ENCODE measurements around the gene ID1. TPM values are rescaled to one million over a fixed set of nuclear protein-coding genes. Genes with fewer than 3 reads are reported as not detected.
"Not testable (repeated sequence)": the region's sequence is repeated elsewhere in the genome, so short reads cannot be mapped to it uniquely, and the experiment has no call there.

Gene ID1
- total RNA-seq, 1 donor from 2014 or later, result 91.5 TPM

- no peak for TF ChIP-seq CTCF (IDR thresholded peaks at IDR 0.05; ENCODE audit: borderline replicate concordance)
- no peak overlapping the region for H3K27ac ChIP-seq (replicated peaks)
- H3K36me3 ChIP-seq, result no peaks in the 10 kb centered on the region
- intact Hi-C loops (cut with micrococcal nuclease), result no loop called here
- peaks cover 17% of the 10 kb centered on the region for H3K4me1 ChIP-seq
- H3K27me3 ChIP-seq (ENCODE audit: low read depth), result no peaks in the 10 kb centered on the region
- peaks cover 3% of the 10 kb centered on the region for H3K9me3 ChIP-seq (replicated peaks)
- DNase-seq, result no peak
- H3K4me3 ChIP-seq, result no peak overlapping the region
Measured at GRCh38 chr20:31577194-31577593, 27.9 kb upstream of the ID1 start.

- Histone ChIP-seq H3K4me3 (no peak overlapping the region), H3K27ac (replicated peaks) (no peak overlapping the region), H3K27me3 (ENCODE audit: low read depth) (no peaks in the 10 kb centered on the region), H3K36me3 (no peaks in the 10 kb centered on the region), H3K4me1 (peaks cover 8% of the 10 kb centered on the region), H3K9me3 (replicated peaks) (peaks cover 3% of the 10 kb centered on the region)
- TF ChIP-seq CTCF (IDR thresholded peaks at IDR 0.05; ENCODE audit: borderline replicate concordance), result no peak
- intact Hi-C loops (cut with micrococcal nuclease), result no loop called here
- DNase-seq, result no peak
Measured at GRCh38 chr20:31578448-31579138, 26.5 kb upstream of the ID1 start.

GRCh38 chr20:31579245-31579644, 25.8 kb upstream of the ID1 start:
- H3K36me3 ChIP-seq, result no peaks in the 10 kb centered on the region
- H3K9me3 ChIP-seq (replicated peaks), result peaks cover 3% of the 10 kb centered on the region
- intact Hi-C loops (cut with micrococcal nuclease), result no loop called here
- peaks cover 1% of the 10 kb centered on the region for H3K4me1 ChIP-seq
- TF ChIP-seq CTCF (IDR thresholded peaks at IDR 0.05; ENCODE audit: borderline replicate concordance), result no peak
- no peaks in the 10 kb centered on the region for H3K27me3 ChIP-seq (ENCODE audit: low read depth)
- H3K4me3 ChIP-seq, result no peak overlapping the region
- H3K27ac ChIP-seq (replicated peaks), result no peak overlapping the region
- DNase-seq, result no peak

- H3K27ac ChIP-seq (replicated peaks); intact Hi-C loops (cut with micrococcal nuclease); H3K4me1 ChIP-seq; H3K36me3 ChIP-seq; H3K9me3 ChIP-seq (replicated peaks); H3K4me3 ChIP-seq; DNase-seq; H3K27me3 ChIP-seq (ENCODE audit: low read depth): not testable (repeated sequence)
Measured at GRCh38 chr20:31579941-31580651, 25.0 kb upstream of the ID1 start.

- Histone ChIP-seq H3K4me1 (no peaks in the 10 kb centered on the region), H3K36me3 (no peaks in the 10 kb centered on the region), H3K27ac (replicated peaks) (no peak overlapping the region), H3K9me3 (replicated peaks) (peaks cover 3% of the 10 kb centered on the region), H3K27me3 (ENCODE audit: low read depth) (no peaks in the 10 kb centered on the region), H3K4me3 (no peak overlapping the region)
- intact Hi-C loops (cut with micrococcal nuclease), result no loop called here
- no peak for DNase-seq
- no peak for TF ChIP-seq CTCF (IDR thresholded peaks at IDR 0.05; ENCODE audit: borderline replicate concordance)
Measured at GRCh38 chr20:31580706-31581105, 24.4 kb upstream of the ID1 start.

- no peak for DNase-seq
- intact Hi-C loops (cut with micrococcal nuclease), result no loop called here
- no peak overlapping the region for H3K4me3 ChIP-seq
- no peaks in the 10 kb centered on the region for H3K27me3 ChIP-seq (ENCODE audit: low read depth)
- no peak overlapping the region for H3K27ac ChIP-seq (replicated peaks)
- H3K36me3 ChIP-seq, result no peaks in the 10 kb centered on the region
- H3K9me3 ChIP-seq (replicated peaks), result peaks cover 3% of the 10 kb centered on the region
- no peak for TF ChIP-seq CTCF (IDR thresholded peaks at IDR 0.05; ENCODE audit: borderline replicate concordance)
- no peaks in the 10 kb centered on the region for H3K4me1 ChIP-seq
Measured at GRCh38 chr20:31581391-31581790, 23.7 kb upstream of the ID1 start.

Measured in left ventricle myocardium inferior (tissue), 1 donor.